Measurements from ENCODE around the gene LMO3. TPM values are rescaled to one million over a fixed set of nuclear protein-coding genes. Genes with fewer than 3 reads are reported as not detected.

Gene LMO3
- total and polyA plus RNA-seq, 2 of the 4 experiments (the other 2 are of a cell fraction) = 0.54 to 0.84 TPM

DNA sequence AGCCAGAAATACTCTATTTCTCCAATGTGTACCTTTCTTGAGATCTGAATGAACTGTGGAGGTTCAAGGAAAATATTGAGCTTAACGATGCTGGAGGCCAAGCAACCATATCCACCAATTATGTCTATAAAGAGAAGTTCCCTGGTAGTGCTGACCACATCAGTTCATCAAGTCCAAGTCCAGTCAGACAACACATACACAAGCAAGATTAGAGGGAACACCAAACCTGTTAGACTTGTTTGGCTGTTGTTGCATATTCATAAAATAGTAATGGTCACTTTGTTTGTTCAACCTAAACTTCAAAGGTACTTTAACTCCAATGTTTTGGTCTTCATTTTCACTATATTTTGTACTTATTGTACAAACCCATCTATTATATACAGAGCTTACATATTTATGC is 81.6 kb downstream of the LMO3 start:
- dilution Hi-C loops (cut with HindIII; ENCODE audit: low sequenced_read_pairs, unreplicated experiment) = no loop called here
- Histone ChIP-seq H3K9me3 (ENCODE audit: control insufficient read depth, insufficient read depth, low read length) (no peaks in the 10 kb centered on the region), H4K8ac (ENCODE audit: low read depth in 2 of 2, low read length in 2 of 2) (peak overlapping the region in 1 of 2 experiments; percentile 69; a peak in 1 of 4 replicates), H4K20me1 (ENCODE audit: insufficient read depth, low read length) (no peaks in the 10 kb centered on the region), H3K79me1 (ENCODE audit: low read depth in 1 of 2, low read length in 2 of 2) (no peaks in the 10 kb centered on the region), H3K4me1 (ENCODE audit: control insufficient read depth, insufficient read depth, low read length) (peaks cover 2% of the 10 kb centered on the region; the same call in 1 of the 2 replicates), H3K4ac (ENCODE audit: low read depth, low read length) (no peak overlapping the region), H2BK15ac (ENCODE audit: low read depth, low read length) (no peak overlapping the region), H2BK5ac (ENCODE audit: low read depth, low read length, poor library complexity, severe bottlenecking) (no peak overlapping the region), H2AFZ (replicated peaks; ENCODE audit: low read length, poor library complexity) (no peak overlapping the region), H3K23ac (ENCODE audit: low read depth, low read length) (no peak overlapping the region), H2BK20ac (ENCODE audit: low read depth, low read length) (peak overlapping the region; percentile 21; the same call in 1 of the 2 replicates), H2AK9ac (replicated peaks; ENCODE audit: low read depth, low read length, poor library complexity) (no peak overlapping the region), H3K9ac (ENCODE audit: low read depth, low read length) (no peak overlapping the region), H2AK5ac (ENCODE audit: low read depth, low read length) (no peak overlapping the region), H3K27me3 (ENCODE audit: control insufficient read depth, insufficient read depth, low read length) (no peaks in the 10 kb centered on the region), H2BK120ac (ENCODE audit: low read depth, low read length) (peak overlapping the region; percentile 2; the same call in 1 of the 2 replicates), H4K91ac (ENCODE audit: insufficient read depth, low read depth, low read length) (no peak overlapping the region), H3K4me3 (ENCODE audit: insufficient read depth, low read depth, low read length) (no peak overlapping the region), H3K4me2 (ENCODE audit: low read depth, low read length) (no peak overlapping the region), H3K9me1 (ENCODE audit: insufficient read depth, low read length) (no peaks in the 10 kb centered on the region), H3K36me3 (ENCODE audit: control insufficient read depth, insufficient read depth, low read length) (no peaks in the 10 kb centered on the region), H3K18ac (ENCODE audit: low read depth, low read length) (peak overlapping the region; percentile 2; the same call in 1 of the 2 replicates), H3K14ac (replicated peaks; ENCODE audit: low read depth, low read length) (no peak overlapping the region), H3K27ac (ENCODE audit: insufficient read depth, low read length) (no peak overlapping the region), H3K56ac (ENCODE audit: extremely low read depth, insufficient read depth, low read length) (no peak overlapping the region), H4K5ac (ENCODE audit: low read depth, low read length) (no peak overlapping the region)
- TF ChIP-seq, protein P1, sequence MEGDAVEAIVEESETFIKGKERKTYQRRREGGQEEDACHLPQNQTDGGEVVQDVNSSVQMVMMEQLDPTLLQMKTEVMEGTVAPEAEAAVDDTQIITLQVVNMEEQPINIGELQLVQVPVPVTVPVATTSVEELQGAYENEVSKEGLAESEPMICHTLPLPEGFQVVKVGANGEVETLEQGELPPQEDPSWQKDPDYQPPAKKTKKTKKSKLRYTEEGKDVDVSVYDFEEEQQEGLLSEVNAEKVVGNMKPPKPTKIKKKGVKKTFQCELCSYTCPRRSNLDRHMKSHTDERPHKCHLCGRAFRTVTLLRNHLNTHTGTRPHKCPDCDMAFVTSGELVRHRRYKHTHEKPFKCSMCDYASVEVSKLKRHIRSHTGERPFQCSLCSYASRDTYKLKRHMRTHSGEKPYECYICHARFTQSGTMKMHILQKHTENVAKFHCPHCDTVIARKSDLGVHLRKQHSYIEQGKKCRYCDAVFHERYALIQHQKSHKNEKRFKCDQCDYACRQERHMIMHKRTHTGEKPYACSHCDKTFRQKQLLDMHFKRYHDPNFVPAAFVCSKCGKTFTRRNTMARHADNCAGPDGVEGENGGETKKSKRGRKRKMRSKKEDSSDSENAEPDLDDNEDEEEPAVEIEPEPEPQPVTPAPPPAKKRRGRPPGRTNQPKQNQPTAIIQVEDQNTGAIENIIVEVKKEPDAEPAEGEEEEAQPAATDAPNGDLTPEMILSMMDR (conservative IDR thresholded peaks at IDR 0.05; ENCODE audit: low read depth, low read length) = no peak
- TF ChIP-seq CHD1 (IDR thresholded peaks at IDR 0.05; ENCODE audit: low read depth, low read length) (no peak), FOS (IDR thresholded peaks at IDR 0.05; ENCODE audit: low read depth, low read length) (no peak), SMC3 (IDR thresholded peaks at IDR 0.05; ENCODE audit: low read depth, low read length) (no peak)
- TF ChIP-seq, protein P2, sequence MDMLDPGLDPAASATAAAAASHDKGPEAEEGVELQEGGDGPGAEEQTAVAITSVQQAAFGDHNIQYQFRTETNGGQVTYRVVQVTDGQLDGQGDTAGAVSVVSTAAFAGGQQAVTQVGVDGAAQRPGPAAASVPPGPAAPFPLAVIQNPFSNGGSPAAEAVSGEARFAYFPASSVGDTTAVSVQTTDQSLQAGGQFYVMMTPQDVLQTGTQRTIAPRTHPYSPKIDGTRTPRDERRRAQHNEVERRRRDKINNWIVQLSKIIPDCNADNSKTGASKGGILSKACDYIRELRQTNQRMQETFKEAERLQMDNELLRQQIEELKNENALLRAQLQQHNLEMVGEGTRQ (IDR thresholded peaks at IDR 0.05; ENCODE audit: low read depth, low read length) = no peak
- POLR2A ChIA-PET (ENCODE audit: unreplicated experiment) = interaction anchor here (0.7 kb wide), 1 partner anchor 480 kb away, joined by 4 read pairs; no protein-coding TSS in a partner anchor
- BruUV-seq (replicated peaks) = no TSS peak
- no CpG with 5 or more reads among the region's 1 CpG for WGBS, 2 experiments (ENCODE audit: extremely low coverage in 2 of 2, insufficient read length in 1 of 2)
- in situ Hi-C loops (cut with MboI; ENCODE audit: low sequenced_read_pairs) = no loop called here
- ATAC-seq (ENCODE audit: low read depth) (no peak), DNase-seq (no peak)
- intact Hi-C loops (cut with micrococcal nuclease) = no loop called here
- CTCF ChIA-PET = interaction anchor here (0.7 kb wide), 2 partner anchors 254 to 1726 kb away, joined by 3 to 4 read pairs; no protein-coding TSS in a partner anchor
